Right atrium auricular region (tissue), 2 donors: Measurements from ENCODE around the gene OVOL1. TPM values are rescaled to one million over a fixed set of nuclear protein-coding genes. Genes with fewer than 3 reads are reported as not detected.

Source experiments
- DNase-seq: peaks from one replicate; pipeline ENCODE4 v3.0.0-alpha.2; 2019; ENCODE audit warnings: low spot score
- H3K27ac ChIP-seq, 2 donors: fragments of 200-600 bp; sonication (generic); 1 replicate in 1 of 2; 2 replicates in 1 of 2; pipeline ENCODE4 v1.5.1; 2016 to 2019
- H3K27me3 ChIP-seq, 2 donors: fragments of 200-600 bp; sonication (generic); one replicate each; pipeline versions ENCODE4 v1.5.1 to v1.6.0; 2017 to 2019
- H3K36me3 ChIP-seq: fragments of 200-600 bp; sonication (generic); one replicate; pipeline ENCODE4 v1.5.1; 2016
- H3K4me1 ChIP-seq, 2 donors: fragments of 200-600 bp; sonication (generic); one replicate each; pipeline versions ENCODE4 v1.5.1 to v1.6.0; 2017 to 2019
- H3K4me3 ChIP-seq, 2 donors: fragments of 200-600 bp; sonication (generic); 1 replicate in 1 of 2; 2 replicates in 1 of 2; pipeline ENCODE4 v1.5.1; 2017 to 2019; ENCODE audit warnings: mild to moderate bottlenecking in 1 of 2, moderate library complexity in 1 of 2
- H3K9me3 ChIP-seq, 2 donors: fragments of 200-600 bp; sonication (generic); one replicate each; pipeline ENCODE4 v1.5.1; 2019
- CTCF ChIP-seq, 2 donors: fragments of 200-600 bp; sonication (generic); IDR thresholded peaks; one replicate each; pipeline ENCODE4 v1.5.1; 2019; ENCODE audit warnings: antibody characterized with exemption in 2 of 2
- total RNA-seq, 2 donors: library from RNA; depleted of rRNA; stranded (reverse); fragments of >200 nt; gene quantifications; one replicate each; pipeline ENCODE4 v1.1.0, GENCODE V29; 2016

OVOL1 gene
- total RNA-seq, 2 donors from 2014 or later = not detected

GRCh38 chr11:65781962-65782815 lies 4.7 kb upstream of the OVOL1 start:
- DNase-seq = no peak
- peaks cover 0 to 21% of the 10 kb centered on the region in 2 donors for H3K27me3 ChIP-seq
- H3K36me3 ChIP-seq = peaks cover 24% of the 10 kb centered on the region
- H3K4me1 ChIP-seq = peaks cover 0 to 33% of the 10 kb centered on the region in 2 donors
- H3K27ac ChIP-seq = no peak overlapping the region
- no peaks in the 10 kb centered on the region for H3K9me3 ChIP-seq
- no peak overlapping the region for H3K4me3 ChIP-seq
- no peak for TF ChIP-seq CTCF (IDR thresholded peaks at IDR 0.05)

GRCh38 chr11:65782816-65783228 lies 4.0 kb upstream of the OVOL1 start:
- Histone ChIP-seq H3K27ac (no peak overlapping the region), H3K4me1 (peaks cover 0 to 38% of the 10 kb centered on the region in 2 donors), H3K4me3 (no peak overlapping the region), H3K9me3 (no peaks in the 10 kb centered on the region), H3K27me3 (peaks cover 4 to 26% of the 10 kb centered on the region in 2 donors), H3K36me3 (peaks cover 17% of the 10 kb centered on the region)
- no peak for TF ChIP-seq CTCF (IDR thresholded peaks at IDR 0.05)
- DNase-seq = no peak

- Histone ChIP-seq H3K27ac (no peak overlapping the region), H3K4me1 (peaks cover 0 to 30% of the 10 kb centered on the region in 2 donors), H3K4me3 (no peak overlapping the region), H3K36me3 (no peaks in the 10 kb centered on the region), H3K27me3 (peaks cover 6 to 36% of the 10 kb centered on the region in 2 donors), H3K9me3 (no peaks in the 10 kb centered on the region)
- DNase-seq = no peak
- no peak for TF ChIP-seq CTCF (IDR thresholded peaks at IDR 0.05)
These were observed 1.4 kb upstream of the OVOL1 start for GRCh38 chr11:65785319-65786007.

GRCh38 chr11:65786008-65786785 lies 666 bp upstream of the OVOL1 start:
- peaks cover 0 to 29% of the 10 kb centered on the region in 2 donors for H3K4me1 ChIP-seq
- H3K27me3 ChIP-seq = peaks cover 6 to 36% of the 10 kb centered on the region in 2 donors
- DNase-seq = no peak
- TF ChIP-seq CTCF (IDR thresholded peaks at IDR 0.05) = no peak
- no peaks in the 10 kb centered on the region for H3K9me3 ChIP-seq
- H3K36me3 ChIP-seq = no peaks in the 10 kb centered on the region
- H3K27ac ChIP-seq = no peak overlapping the region
- peak overlapping the region in 1 of 2 donors; percentile 37 for H3K4me3 ChIP-seq

GRCh38 chr11:65787649-65788622 lies 1.1 kb downstream of the OVOL1 start:
- H3K4me3 ChIP-seq = peak overlapping the region in 1 of 2 donors; percentile 26
- no peak for DNase-seq

More at GRCh38 chr11:65787649-65788622, 1.1 kb downstream of the OVOL1 start:
- peaks cover 0 to 24% of the 10 kb centered on the region in 2 donors for H3K4me1 ChIP-seq
- H3K36me3 ChIP-seq = no peaks in the 10 kb centered on the region
- H3K9me3 ChIP-seq = no peaks in the 10 kb centered on the region
- H3K27me3 ChIP-seq = peaks cover 6 to 36% of the 10 kb centered on the region in 2 donors
- no peak for TF ChIP-seq CTCF (IDR thresholded peaks at IDR 0.05)
- no peak overlapping the region for H3K27ac ChIP-seq
